HG03045 (cell line): ENCODE measurements around the gene PDE11A.

Experiments used
- ATAC-seq: cut with Tn5 transposase; IDR thresholded peaks from one replicate; pipeline ENCODE4 v1.9.1; 2021; ENCODE audit warnings: mild to moderate bottlenecking, moderate library complexity; ENCODE audit not compliant: unreplicated experiment

PDE11A gene

DNA sequence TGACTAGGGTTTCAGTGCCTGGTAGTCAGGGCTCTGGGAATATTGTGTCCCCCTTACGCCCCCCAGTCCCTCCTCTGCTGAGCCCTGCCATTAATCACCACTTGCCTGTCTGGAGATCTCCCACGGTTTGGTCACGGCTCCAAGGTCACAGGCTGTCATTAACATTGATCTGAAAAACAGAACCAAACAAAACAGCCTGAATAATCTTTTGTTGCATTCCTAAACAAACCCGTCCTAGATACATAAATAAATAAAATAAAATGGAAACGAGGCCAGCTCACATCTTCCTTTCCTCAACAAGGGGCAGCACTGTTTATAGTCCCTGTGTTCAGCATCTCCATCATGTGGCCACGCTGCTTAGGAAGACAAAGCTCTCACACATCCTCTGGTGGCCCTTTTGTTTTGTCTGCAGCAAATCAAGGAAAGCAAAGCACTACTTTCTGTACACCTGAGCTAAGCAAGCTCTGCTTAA lies 397.2 kb downstream of the PDE11A start:
- no peak for ATAC-seq

DNA sequence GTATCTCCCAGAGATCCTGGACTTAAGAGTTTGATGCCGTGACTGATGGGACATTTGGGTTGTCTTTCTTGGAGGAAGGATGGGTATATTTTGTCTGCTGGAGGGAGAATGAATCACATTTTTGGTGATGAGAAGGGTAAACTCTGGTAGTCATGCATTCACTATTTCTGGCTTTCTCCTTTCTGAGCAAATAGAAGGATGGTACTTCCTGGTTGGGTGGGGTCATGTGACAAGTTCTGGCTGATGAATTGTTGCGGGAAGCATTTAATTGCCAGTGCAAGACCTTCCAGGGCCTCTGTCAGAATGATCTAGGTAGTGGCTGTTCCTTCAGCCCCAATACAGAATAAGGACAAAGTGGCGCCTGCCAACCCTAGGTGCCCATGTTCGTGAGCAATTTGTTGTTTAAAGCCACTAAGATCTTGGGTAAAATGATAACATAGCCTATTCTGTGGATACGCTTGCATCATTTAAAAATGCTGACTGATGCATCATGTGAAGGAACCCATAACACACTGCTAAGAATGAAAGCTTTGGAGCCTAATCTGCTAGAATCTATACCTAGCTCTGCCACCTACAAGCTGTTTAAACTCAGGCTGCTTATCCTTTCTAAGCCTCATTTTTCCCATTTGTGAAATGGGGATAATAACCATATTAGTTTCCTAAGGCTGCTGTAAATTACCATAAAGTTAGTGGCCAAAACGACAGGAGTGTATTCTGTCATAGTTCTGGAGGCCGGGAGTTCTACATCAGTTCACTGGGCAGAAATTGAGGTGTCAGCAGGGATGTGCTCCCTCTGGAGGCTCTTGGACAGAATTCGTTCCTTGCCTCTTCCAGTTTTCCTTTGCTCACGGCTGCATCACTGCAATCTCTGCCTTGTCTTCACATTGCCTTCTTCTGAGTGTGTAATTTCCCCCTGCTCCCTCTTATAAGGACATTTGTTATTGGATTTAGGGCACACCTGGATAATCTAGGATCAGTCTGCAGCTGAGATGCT lies 398.7 kb downstream of the PDE11A start:
- no peak for ATAC-seq

DNA sequence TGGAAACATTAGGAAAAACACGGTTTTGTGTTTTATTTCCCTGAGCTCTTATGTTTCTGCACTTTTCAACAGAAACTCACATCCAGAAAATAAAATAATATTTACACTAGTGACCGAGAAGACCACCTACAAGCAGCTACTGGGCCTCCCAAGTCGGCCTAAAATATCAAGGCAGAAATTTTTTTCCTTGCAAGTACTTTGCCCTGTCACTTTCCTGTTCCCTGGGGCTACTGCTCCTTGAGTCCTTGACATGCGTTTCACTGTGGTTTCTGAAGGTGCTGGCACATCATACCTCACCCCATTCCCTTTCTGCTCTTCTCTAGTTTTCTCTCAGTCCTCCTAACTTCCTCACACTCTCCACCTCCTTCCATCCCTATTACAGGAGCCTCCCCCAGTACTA lies 400.9 kb downstream of the PDE11A start:
- no peak for ATAC-seq

DNA sequence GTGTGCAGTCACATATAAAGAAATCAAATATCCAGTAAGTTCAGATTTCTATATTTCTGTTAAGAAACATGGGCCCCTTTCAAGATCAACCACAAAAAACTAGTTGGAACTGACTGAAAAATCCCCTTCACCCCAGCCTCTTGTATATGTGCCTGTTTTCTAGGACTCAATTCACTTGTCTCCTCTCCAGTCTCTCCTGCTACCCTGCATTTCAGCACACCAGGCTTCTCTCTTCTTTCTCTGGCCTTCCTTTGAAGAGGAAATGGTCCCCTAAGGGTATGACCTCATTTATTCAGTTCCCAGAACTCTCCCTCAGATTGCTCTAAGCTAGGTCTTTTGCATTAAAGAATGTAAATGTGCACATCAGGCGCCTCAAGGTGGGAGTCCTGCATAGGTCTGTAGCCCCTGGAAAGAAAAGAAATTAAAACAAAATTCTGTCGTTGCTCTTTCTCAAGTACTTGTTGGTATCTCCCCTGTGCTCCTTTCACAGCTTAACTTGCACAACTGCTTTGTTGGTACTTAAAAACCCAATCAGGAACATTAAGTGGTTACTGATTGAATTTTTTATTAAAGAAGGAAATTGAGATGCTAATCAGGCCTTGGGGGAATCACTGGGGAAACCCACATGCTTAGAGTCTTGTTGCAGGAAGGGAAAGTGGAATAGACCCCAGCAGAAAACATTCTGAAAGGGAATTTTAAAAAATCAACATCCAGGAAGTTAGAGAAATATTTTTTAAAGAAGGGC lies 401.6 kb downstream of the PDE11A start:
- no peak for ATAC-seq

DNA sequence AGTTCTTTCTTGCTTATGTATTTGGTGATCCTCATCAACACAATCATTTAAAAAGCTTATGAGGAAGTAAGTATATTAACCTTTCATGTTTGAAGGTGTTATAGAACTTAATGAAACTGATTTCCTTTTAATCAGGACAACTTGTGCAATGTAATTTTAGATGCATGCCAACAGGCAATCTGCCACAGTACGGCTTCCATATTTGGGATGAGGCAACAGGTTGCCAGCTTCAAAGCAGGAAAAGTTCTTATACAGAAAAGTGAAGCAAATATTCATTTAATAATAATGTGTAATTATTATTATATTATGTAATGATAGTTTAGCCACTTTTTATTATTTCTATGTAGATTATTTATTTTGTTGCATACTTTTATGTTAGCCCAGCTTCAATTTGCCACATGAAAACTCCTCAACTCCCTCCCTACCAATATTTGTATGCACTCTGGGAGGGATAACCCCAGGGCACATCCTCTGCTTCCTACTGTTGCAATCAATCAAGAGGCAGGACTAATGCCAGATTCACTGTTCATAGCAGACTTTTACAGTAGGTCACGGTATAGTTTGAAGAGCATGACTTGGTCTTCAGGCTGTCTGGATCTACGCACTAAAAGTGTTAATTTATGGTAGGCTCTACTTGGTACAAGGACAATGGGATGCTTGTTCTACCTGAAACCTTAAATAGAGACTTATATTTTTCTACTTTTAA lies 402.8 kb downstream of the PDE11A start:
- no peak for ATAC-seq

DNA sequence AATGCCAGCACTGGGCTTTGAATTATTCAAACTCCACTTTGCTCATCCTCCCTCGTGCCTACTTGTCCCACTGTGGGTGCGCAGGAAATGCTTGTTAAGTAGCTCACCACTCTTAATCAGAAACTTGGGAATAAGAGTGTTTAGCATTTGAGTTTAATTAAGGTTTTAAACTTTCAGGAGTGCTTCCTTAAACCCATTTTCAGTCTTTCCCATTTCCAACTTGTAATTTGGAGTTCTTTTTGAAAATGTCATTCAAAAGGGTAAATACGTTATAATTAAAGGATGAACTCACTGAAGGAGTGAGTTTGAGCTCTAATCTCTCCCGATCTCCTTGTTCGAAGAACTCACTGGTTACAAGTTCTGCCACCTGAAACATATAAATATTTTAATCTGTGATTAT lies 403.4 kb downstream of the PDE11A start:
- no peak for ATAC-seq

DNA sequence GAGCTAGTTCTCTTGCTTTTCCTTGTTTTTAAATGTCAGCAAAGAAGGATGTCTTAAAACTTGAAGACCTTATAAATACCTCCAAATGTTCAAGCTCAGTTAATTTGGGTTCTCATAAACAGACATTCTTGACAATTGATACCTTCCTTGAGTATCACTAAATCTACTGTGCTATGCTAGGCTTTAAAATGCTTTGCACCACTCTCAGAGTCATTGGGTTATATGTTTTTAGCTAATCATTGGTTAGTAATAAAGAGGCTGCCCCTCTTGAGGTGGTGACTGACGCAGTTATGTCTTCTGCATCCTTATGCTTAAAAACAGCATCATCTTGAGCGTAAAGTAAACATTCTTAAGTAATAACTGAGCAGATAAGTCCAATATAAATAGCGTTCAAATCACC lies 404.0 kb downstream of the PDE11A start:
- no peak for ATAC-seq

GRCh38 chr2:177667626-177668025 lies 405.0 kb downstream of the PDE11A start:
- no peak for ATAC-seq

- no peak for ATAC-seq
Measured at GRCh38 chr2:177666408-177666807, 406.2 kb downstream of the PDE11A start.

DNA sequence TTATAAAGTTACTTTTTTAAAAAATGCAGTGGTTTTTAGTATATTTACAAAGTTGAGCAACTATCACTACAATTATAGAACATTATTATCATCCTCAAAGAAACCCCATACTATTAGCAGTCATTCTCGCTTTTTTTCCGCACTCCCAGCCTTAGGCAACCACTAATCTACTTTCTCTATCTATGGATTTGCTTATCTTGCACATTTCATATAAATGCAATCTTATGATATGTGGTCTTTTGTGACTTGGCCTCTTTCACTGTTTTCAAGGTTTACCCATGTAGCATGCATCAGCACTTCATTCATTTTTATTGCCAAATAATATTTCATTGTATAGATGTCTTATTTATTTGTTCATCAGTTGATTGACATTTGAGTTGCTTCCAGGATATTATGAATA lies 406.6 kb downstream of the PDE11A start:
- no peak for ATAC-seq

DNA sequence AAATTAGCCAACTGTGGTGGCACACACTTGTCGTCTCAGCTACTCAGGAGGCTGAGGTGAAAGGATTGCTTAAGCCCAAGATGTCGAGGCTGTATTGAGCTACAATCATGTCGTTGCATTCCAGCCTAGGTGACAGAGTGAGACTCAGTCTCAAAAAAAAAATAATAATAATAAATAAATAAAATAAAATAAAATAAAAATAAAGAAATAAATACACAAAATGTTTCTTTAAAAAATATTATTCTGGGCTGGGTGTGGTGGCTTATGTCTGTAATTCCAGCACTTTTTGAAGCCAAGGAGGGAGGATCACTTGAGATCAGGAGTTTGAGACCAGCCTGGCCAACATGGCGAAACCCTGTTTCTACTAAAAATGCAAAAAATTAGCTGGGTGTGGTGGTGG lies 407.2 kb downstream of the PDE11A start:
- no peak for ATAC-seq

GRCh38 chr2:177662895-177663294 lies 409.7 kb downstream of the PDE11A start:
- ATAC-seq = no peak

GRCh38 chr2:177660742-177661141 lies 411.8 kb downstream of the PDE11A start:
- no peak for ATAC-seq

DNA sequence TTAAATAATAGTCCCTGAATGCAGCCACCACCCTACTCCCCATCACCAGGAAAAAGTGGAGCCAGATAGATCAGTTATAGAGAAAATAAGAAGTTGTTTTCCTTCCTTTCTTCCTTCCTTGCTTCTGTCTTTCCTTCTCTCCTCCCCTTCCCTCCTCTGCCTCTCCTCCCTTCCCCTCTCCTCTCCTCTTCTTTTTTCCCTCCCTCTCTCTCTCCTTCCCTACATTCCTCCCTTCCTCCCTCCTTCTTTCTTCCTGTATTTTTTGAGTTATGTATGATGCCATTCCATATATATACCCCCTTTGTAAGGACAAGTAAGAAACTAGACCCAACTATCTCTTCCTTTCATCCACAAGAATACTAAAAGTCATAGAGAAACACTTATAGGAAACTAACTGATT lies 414.3 kb downstream of the PDE11A start:
- no peak for ATAC-seq

DNA sequence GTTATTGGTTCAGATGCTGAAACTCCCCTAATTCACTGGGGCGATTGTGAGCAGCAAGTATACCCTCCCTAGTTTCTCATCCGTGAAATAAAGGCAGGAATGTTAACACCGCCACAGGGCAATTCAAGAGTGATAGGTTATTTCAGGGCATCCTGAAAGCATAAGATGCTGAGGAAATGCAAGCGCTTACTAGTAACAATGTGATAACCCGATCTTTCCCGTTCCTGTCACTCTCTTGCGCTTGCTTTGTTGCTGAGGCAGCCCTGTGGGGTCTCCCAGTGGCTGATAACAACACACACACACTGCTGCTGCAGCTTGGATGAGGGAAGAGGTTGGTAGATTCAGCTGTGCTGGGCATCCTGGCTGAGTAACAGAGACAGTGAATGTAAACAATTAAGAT lies 420.7 kb downstream of the PDE11A start:
- no peak for ATAC-seq

DNA sequence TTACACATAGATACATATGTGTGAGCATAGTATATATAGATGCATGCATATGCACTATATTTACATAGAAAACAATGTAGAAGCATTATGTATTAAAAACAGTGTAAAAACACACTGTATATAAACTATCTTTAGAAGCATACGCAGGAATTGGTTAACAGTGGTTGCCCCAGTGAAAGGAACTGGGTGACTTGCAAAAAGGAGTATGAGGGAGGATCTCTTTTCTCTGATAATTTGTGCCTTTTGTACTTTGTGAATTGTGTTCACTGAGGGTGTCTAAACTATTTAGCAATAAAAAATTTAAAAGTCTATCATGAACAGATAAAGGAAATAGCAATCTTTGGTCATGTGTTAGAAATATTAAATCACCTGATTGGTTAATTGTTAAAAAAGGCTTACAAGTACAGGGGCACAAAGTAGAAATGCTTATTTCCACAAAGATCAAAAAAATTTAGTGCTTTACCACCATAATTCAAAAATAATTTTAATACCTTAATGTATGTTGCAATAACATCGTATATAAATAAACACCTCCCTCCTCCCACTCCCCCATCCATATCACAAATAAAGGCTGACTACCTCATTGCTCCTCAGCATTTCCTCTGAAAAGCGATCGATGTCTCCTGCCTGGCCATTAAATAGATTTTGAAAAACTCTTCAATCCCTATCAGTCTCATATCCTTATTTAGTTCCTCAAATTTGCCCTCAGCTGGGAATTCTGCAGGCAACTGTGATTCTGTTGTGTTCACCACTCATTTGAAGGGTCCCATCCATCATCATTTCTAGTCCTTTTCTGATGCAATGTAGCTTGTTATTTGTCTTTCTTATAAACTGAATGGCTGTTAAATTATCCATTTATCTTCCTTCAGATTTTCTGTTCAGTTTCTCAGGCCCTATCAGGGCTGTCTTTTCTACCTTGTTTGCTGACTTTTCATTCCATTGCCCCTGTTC lies 422.7 kb downstream of the PDE11A start:
- no peak for ATAC-seq

DNA sequence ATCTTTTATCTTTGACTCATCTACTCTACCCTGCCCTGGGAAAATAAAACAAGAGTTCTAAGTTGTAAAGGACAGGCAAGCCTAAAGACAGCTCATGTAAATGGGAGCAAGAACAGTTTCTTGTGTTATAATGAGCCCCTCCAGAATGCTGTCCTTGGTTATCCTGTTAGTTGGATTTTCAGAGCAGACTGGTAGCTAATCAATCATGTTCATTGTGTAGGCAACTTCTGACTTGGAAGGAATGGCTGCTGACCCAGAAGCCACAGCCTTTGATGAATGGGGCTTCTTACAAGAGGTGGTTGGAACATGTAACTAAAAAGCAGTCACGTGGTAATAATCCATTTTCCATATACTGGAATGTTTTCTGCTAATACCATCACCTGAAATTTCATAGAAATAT lies 425.8 kb downstream of the PDE11A start:
- no peak for ATAC-seq

- no peak for ATAC-seq
Measured at GRCh38 chr2:177646241-177646640, 426.3 kb downstream of the PDE11A start.

GRCh38 chr2:177641331-177641730 lies 431.2 kb downstream of the PDE11A start:
- ATAC-seq = no peak

- ATAC-seq = no peak
Measured at GRCh38 chr2:177640423-177640822, 432.2 kb downstream of the PDE11A start.
